Vagina (tissue), 2 donors: ENCODE data around the gene ZFP69.

Source experiments
- CTCF ChIP-seq, 3 experiments: fragments of 450-650 bp in 2 of 3; fragments of 200-600 bp in 1 of 3; sonication (generic) in 1 of 3; IDR thresholded peaks; one replicate each; pipeline ENCODE4 v1.5.1; 2017 to 2019; ENCODE audit warnings: antibody characterized with exemption in 3 of 3, mild to moderate bottlenecking in 2 of 3, moderate library complexity in 2 of 3
- POLR2A ChIP-seq, 2 donors: fragments of 450-650 bp; IDR thresholded peaks; one replicate each; pipeline ENCODE4 v1.6.1; 2017; ENCODE audit warnings: antibody characterized with exemption in 2 of 2, mild to moderate bottlenecking in 2 of 2, moderate library complexity in 2 of 2
- POLR2AphosphoS5 ChIP-seq, 2 donors: sonication (generic); formaldehyde crosslinking; IDR thresholded peaks; one replicate each; pipeline ENCODE4 v1.9.0; 2017; ENCODE audit warnings: antibody characterized with exemption in 2 of 2, mild to moderate bottlenecking in 2 of 2, low read depth in 1 of 2; ENCODE audit not compliant: insufficient read depth in 1 of 2

GRCh38 chr1:40535732-40536131, 58.6 kb downstream of the ZFP69 start:
- TF ChIP-seq POLR2AphosphoS5 (IDR thresholded peaks at IDR 0.05; ENCODE audit: insufficient read depth in 1 of 2, low read depth in 1 of 2) (no peak), POLR2A (IDR thresholded peaks at IDR 0.05) (no peak), CTCF (IDR thresholded peaks at IDR 0.05) (no peak)
